Measurements from ENCODE around the gene PTPN7.
A peak's percentile ranks its signal among the peaks of the same experiment; 100 is the strongest.
"Not testable (repeated sequence)": the region's sequence is repeated elsewhere in the genome, so short reads cannot be mapped to it uniquely, and the experiment has no call there.

PTPN7 gene

GRCh38 chr1:202160377-202160940, at the start of gene PTPN7:
PTPN7 (minus strand) TSS chr1:202160602; CDS start chr1:202159402, 1,200 bp downstream.
- peak; percentile 88 to 91 for DNase-seq

GRCh38 chr1:202208351-202208857, 48.0 kb upstream of the PTPN7 start:
- no peak for DNase-seq

GRCh38 chr1:202207292-202207691, 46.9 kb upstream of the PTPN7 start:
- no peak for DNase-seq

- no peak for DNase-seq
Observed at GRCh38 chr1:202205523-202206190, 45.3 kb upstream of the PTPN7 start.

- DNase-seq, result no peak
Observed at GRCh38 chr1:202204065-202204464, 43.7 kb upstream of the PTPN7 start.

- no peak for DNase-seq
Observed at GRCh38 chr1:202203238-202204039, 43.0 kb upstream of the PTPN7 start.

GRCh38 chr1:202202500-202203168, 42.2 kb upstream of the PTPN7 start:
- DNase-seq, result no peak

- DNase-seq, result no peak
Observed at GRCh38 chr1:202201971-202202370, 41.6 kb upstream of the PTPN7 start.

GRCh38 chr1:202201266-202201665, 40.9 kb upstream of the PTPN7 start:
- no peak for DNase-seq

- no peak for DNase-seq
Observed at GRCh38 chr1:202200669-202201068, 40.3 kb upstream of the PTPN7 start.

GRCh38 chr1:202200112-202200548, 39.7 kb upstream of the PTPN7 start:
- DNase-seq, result no peak

- DNase-seq, result no peak
Observed at GRCh38 chr1:202199040-202199889, 38.9 kb upstream of the PTPN7 start.

- DNase-seq, result no peak
Observed at GRCh38 chr1:202198366-202198724, 37.9 kb upstream of the PTPN7 start.

- no peak for DNase-seq
Observed at GRCh38 chr1:202197653-202198365, 37.4 kb upstream of the PTPN7 start.

- DNase-seq, result no peak
Observed at GRCh38 chr1:202194328-202194648, 33.9 kb upstream of the PTPN7 start.

GRCh38 chr1:202193614-202194327, 33.4 kb upstream of the PTPN7 start, which contains the start of gene LGR6:
LGR6 (plus strand) TSS chr1:202193799; CDS start chr1:202193990, 191 bp downstream.
- DNase-seq, result no peak

GRCh38 chr1:202192770-202193613, 32.6 kb upstream of the PTPN7 start:
- peak; percentile 29 to 56 for DNase-seq

GRCh38 chr1:202191391-202191790, 31.0 kb upstream of the PTPN7 start:
- not testable (repeated sequence) for DNase-seq

- DNase-seq, result no peak
Observed at GRCh38 chr1:202189918-202190715, 29.7 kb upstream of the PTPN7 start.
